Prostate gland (tissue), 2 donors: Measurements from ENCODE around the gene IFI6. TPM values are rescaled to one million over a fixed set of nuclear protein-coding genes. Genes with fewer than 3 reads are reported as not detected.
"Not testable (repeated sequence)": the region's sequence is repeated elsewhere in the genome, so short reads cannot be mapped to it uniquely, and the experiment has no call there.

Experiments
- DNase-seq: peaks from one replicate; pipeline ENCODE4 v3.0.0-alpha.2; 2019; ENCODE audit warnings: low spot score
- H3K27ac ChIP-seq, 2 donors: fragments of 200-600 bp; sonication (generic); 2 replicates each; pipeline ENCODE4 v1.5.1; 2017 to 2019
- H3K27me3 ChIP-seq: fragments of 200-600 bp; sonication (generic); replicated peaks from 2 replicates; pipeline ENCODE4 v1.5.1; 2019; ENCODE audit not compliant: insufficient read depth
- H3K36me3 ChIP-seq, 2 donors: fragments of 200-600 bp; sonication (generic); 1 replicate in 1 of 2; 2 replicates in 1 of 2; pipeline versions ENCODE4 v1.5.1 to v1.8.1; 2017 to 2019
- H3K4me1 ChIP-seq: fragments of 200-600 bp; sonication (generic); replicated peaks from 2 replicates; pipeline ENCODE4 v1.5.1; 2019
- H3K4me3 ChIP-seq, 2 donors: fragments of 200-600 bp; sonication (generic); 2 replicates each; pipeline ENCODE4 v1.5.1; 2017 to 2019
- H3K9me3 ChIP-seq: fragments of 200-600 bp; sonication (generic); 2 replicates; pipeline ENCODE4 v1.5.1; 2017
- CTCF ChIP-seq, 4 experiments: fragments of 200-600 bp in 2 of 4; fragments of 450-650 bp in 2 of 4; sonication (generic) in 2 of 4; IDR thresholded peaks; 1 replicate in 3 of 4; 2 replicates in 1 of 4; pipeline ENCODE4 v1.5.1; 2016 to 2019; ENCODE audit warnings: antibody characterized with exemption in 4 of 4, mild to moderate bottlenecking in 2 of 4, moderate library complexity in 2 of 4
- POLR2A ChIP-seq: fragments of 450-650 bp; IDR thresholded peaks from one replicate; pipeline ENCODE4 v1.6.1; 2016; ENCODE audit warnings: antibody characterized with exemption, mild to moderate bottlenecking
- POLR2AphosphoS5 ChIP-seq: sonication (generic); formaldehyde crosslinking; IDR thresholded peaks from one replicate; pipeline ENCODE4 v1.6.1; 2017; ENCODE audit warnings: antibody characterized with exemption
- WGBS: methylation state at CpG from one replicate; pipeline ENCODE4 v1.1.5; 2018; 5-methylcytosine and 5-hydroxymethylcytosine counted together
- intact Hi-C: fragments of 100-400 bp; cut with DNase I; formaldehyde crosslinking; loops from one replicate; pipeline ENCODE4 v1.14.2; 2022
- total RNA-seq, 2 donors: library from RNA; depleted of rRNA; stranded (reverse); fragments of >200 nt; gene quantifications; one replicate each; pipeline ENCODE4 v1.1.0, GENCODE V29; 2016

Gene IFI6
- total RNA-seq, 2 donors from 2014 or later: 40.4 to 274 TPM

- Histone ChIP-seq H3K9me3 (no peaks in the 10 kb centered on the region), H3K4me1 (no peaks in the 10 kb centered on the region), H3K27me3 (no peaks in the 10 kb centered on the region), H3K27ac (no peak overlapping the region), H3K4me3 (no peak overlapping the region), H3K36me3 (no peaks in the 10 kb centered on the region)
- no peak for DNase-seq
- no peak for TF ChIP-seq POLR2AphosphoS5
- no peak for TF ChIP-seq POLR2A
- no peak for TF ChIP-seq CTCF (IDR thresholded peaks at IDR 0.05)
- intact Hi-C loops: no loop called here
- 86% methylated on average over 8 of the region's 8 CpGs for WGBS
Observed at GRCh38 chr1:27646676-27647075, 25.3 kb downstream of the IFI6 start.

GRCh38 chr1:27645071-27645415 lies 26.9 kb downstream of the IFI6 start:
- TF ChIP-seq POLR2A: no peak
- TF ChIP-seq POLR2AphosphoS5: no peak
- no peak for TF ChIP-seq CTCF (IDR thresholded peaks at IDR 0.05)
- Histone ChIP-seq H3K4me1 (no peaks in the 10 kb centered on the region), H3K9me3 (no peaks in the 10 kb centered on the region), H3K36me3 (no peaks in the 10 kb centered on the region), H3K27ac (no peak overlapping the region), H3K27me3 (no peaks in the 10 kb centered on the region), H3K4me3 (no peak overlapping the region)
- WGBS: 95% methylated on average over 3 of the region's 4 CpGs
- intact Hi-C loops: no loop called here
- no peak for DNase-seq

- intact Hi-C loops: no loop called here
- no peak for TF ChIP-seq POLR2A
- TF ChIP-seq POLR2AphosphoS5: no peak
- no peak for TF ChIP-seq CTCF (IDR thresholded peaks at IDR 0.05)
Observed at GRCh38 chr1:27644369-27645070, 27.5 kb downstream of the IFI6 start.

GRCh38 chr1:27643600-27644368 lies 28.2 kb downstream of the IFI6 start:
- no peak for TF ChIP-seq POLR2A
- TF ChIP-seq CTCF (IDR thresholded peaks at IDR 0.05): peak; percentile 51 to 70 (median 62)
- H3K27me3 ChIP-seq: no peaks in the 10 kb centered on the region
- no peaks in the 10 kb centered on the region for H3K9me3 ChIP-seq
- H3K27ac ChIP-seq: no peak overlapping the region
- H3K4me3 ChIP-seq: no peak overlapping the region
- no peaks in the 10 kb centered on the region for H3K4me1 ChIP-seq
- DNase-seq: no peak
- H3K36me3 ChIP-seq: no peaks in the 10 kb centered on the region
- WGBS: 39% methylated on average over 13 of the region's 13 CpGs
- intact Hi-C loops: no loop called here

More at GRCh38 chr1:27644369-27645070, 27.5 kb downstream of the IFI6 start:
- no peak overlapping the region for H3K4me3 ChIP-seq
- no peaks in the 10 kb centered on the region for H3K4me1 ChIP-seq
- no peak overlapping the region for H3K27ac ChIP-seq
- no peaks in the 10 kb centered on the region for H3K27me3 ChIP-seq
- no peak for DNase-seq
- WGBS: 95% methylated on average over 5 of the region's 5 CpGs
- H3K36me3 ChIP-seq: no peaks in the 10 kb centered on the region
- no peaks in the 10 kb centered on the region for H3K9me3 ChIP-seq

- intact Hi-C loops, DNase-seq, H3K4me3 ChIP-seq, H3K36me3 ChIP-seq, H3K27ac ChIP-seq, H3K4me1 ChIP-seq, H3K9me3 ChIP-seq, H3K27me3 ChIP-seq: not testable (repeated sequence)
- 92% methylated on average over 9 of the region's 9 CpGs for WGBS
Observed at GRCh38 chr1:27640514-27640913, 31.5 kb downstream of the IFI6 start.
